ENCODE results near the gene HEMK1.

The HEMK1 gene

DNA sequence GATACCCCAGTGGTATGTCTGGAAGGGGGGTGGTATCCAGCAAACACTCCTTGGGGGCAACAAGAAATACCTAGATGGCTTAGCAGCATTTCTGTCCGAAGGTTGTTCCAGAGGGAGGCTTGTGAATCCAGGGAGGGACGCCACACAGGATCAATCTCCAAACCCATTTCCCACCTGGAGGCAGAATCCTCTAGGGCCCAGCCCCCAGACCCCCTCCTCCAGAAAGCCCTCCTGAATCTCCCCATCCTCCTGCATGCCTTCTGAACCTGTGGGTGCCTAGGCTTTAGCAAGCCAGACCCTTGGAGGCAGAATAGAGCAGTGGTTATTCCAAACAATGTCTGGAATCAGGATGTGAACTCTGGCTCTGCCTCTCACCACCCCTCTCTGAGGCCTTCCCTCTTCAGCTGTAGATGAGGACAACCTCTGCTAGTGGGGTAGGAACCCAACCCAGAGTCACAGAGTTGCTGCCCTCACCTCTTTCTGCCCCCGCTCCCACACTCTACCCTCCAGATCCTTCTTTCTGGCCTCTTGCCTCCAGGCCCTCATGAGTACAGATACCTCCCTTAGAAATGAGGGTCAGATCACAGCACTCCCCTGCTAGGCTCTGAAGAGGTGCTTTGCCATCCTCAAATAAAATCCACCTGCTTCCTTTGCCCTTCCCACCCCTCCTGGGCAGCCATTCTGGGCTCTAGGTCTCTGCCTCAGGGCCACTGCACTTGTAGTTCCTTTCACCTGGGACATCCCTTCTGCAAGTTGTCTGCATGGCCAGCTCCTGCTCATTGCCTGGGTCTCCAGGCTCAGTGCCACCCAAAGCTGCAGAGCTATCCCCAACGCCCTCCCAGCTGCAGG is 34.2 kb downstream of the HEMK1 start:
- no peak for DNase-seq

- DNase-seq: no peak
Observed at GRCh38 chr3:50604110-50604621, 34.8 kb downstream of the HEMK1 start.

DNA sequence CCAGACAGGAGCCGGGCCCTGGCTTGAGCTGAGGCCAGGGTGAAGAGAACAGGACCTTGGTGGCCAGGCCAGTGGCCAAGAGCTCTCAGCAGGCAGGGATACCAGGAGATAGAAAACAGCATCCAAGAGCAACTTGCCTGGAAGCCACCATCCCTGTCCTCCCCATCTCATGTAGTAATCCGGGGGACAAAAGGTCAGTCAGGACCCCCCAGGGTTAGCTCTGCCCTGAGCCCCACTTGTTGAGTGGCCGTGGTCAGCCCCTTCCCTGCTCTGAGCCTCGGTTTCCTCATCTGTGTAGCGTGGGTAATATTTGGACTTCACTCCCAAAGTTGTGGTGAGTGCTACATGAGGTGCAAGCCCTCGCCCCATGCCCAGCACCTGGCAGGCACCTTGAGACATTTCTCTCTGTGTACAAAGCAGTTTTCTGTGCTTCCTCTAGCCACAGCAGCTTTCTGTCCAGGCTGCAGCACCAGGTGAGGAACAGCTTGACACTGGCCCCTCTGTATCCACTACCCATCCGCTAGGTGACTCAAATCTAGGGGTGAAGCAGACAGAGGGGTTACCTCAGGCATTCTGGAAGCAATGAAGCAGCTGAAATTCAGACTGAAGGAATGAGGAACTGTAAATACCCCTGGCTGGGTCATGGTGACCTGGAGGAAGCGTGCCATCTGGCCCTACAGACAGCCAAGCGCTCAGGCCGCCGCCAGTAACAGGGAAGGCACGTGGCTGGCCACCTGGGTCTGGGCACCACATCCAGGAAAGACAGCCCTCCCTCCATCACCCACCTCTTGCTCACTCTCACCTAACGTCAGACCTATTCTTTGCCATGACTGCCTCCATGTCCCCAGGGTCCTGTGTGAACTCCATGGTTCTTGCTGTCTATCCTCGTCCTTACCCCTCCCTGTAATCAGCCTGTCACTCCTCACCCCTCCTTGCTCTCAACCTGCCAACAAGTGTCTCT is 35.6 kb downstream of the HEMK1 start:
- no peak for DNase-seq

DNA sequence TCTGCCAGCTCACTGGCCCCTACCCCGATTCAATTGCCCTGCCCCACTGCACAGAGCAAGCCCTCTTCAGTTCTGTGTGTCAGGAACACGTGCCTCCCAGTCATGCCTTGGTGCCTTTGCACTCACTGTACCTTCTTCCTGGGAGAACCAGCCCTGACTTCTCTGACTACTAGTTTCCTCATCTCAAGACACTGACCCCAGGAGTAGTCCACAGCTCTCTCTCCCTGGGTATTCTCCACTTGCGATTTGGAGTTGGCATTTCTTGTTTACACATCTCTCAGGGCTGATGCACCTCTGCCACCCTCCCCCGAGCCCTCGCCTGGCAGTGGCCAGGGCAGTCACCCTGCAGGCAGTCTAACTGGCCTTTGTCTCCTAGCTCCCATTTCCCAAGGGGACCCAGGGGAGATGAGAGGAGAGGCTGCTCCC is 36.6 kb downstream of the HEMK1 start:
- no peak for DNase-seq

DNA sequence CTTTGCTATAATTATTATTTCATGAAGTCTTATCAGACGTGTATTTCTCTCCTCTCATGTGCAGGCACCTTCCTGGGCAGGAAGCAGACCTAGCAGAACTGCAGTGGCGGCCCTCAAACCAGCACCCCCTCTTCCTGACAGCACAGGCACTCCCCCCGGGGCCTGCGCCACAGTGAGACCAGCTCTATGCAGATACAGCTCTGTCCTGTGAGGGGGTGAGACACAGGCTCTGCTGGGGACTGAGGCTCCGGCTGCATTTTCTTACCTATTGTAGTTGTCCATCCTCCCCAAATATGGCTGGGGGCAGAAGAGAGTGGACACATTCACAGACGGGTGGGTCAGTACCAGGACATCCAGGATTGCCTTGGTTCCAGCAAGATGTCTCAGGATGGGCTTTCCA is 37.3 kb downstream of the HEMK1 start:
- DNase-seq: no peak

GRCh38 chr3:50607271-50608091 is 38.2 kb downstream of the HEMK1 start:
- no peak for DNase-seq

DNA sequence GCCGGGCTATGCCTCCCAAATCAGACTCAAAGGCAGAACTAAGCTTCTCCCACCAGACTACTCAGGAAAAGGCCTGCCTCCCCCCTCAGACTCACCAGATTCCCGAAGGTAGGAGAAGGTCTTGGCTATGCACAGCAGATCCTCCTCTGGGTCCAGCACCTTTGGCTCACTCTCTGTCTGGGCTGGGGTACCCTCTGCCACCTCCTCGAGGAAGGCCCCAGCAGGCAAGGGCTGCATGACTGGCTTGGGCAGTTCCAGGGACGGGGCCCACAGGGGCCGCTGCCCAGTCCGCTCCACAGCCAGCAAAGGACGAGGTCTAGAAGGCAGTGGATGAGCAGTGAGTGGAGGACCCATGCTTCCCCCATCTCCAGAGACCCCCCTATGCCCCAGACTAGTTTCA is 39.0 kb downstream of the HEMK1 start:
- DNase-seq: no peak

DNA sequence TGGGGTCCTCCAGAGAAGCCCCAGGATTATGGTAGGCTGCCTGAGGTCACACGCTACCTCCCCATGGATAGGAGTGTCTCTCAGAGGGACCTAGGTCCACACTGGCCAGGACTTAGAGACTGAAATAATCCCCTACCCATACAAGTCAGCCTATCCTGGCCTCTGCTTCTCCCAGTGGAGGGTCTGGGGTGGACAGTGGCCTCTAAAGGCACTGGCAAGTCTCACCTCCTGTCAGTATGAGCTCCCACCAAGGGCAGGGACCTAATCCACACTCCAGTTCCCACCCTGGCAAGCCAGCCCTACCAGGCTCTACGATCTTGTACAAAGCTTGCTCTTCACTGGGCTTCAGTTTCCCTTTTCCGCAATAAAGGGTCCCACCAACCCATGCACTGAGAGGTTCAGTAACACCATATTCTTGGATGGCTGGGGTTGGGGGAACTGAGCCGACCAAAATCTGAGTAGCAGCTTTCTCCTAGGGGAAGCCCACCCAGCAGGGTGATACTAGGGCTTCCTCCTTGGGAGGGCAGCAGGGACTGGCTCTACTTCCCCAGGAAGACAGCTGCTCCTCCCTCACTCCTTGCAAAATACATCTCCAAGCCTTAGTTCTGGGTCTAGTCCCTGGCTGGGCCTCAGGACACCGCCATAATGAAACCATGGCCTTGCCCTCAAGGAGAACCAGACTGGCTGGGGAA is 39.9 kb downstream of the HEMK1 start:
- DNase-seq: no peak

DNA sequence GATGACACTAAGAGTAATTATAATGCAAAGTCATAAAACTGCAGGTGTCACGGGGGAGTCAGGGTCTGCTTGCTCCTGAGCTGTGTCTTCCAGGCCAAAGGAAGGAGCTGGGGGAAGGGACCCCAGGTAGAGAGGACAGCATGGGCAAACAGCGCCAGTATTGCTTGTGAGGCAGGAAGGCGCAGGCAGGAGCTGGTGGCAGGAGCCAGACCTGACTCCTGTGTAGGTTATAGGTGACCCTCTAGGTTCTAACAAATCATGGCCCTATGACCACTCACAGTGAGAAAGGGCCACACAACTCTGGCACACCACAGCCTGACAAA is 40.4 kb downstream of the HEMK1 start:
- DNase-seq: no peak

DNA sequence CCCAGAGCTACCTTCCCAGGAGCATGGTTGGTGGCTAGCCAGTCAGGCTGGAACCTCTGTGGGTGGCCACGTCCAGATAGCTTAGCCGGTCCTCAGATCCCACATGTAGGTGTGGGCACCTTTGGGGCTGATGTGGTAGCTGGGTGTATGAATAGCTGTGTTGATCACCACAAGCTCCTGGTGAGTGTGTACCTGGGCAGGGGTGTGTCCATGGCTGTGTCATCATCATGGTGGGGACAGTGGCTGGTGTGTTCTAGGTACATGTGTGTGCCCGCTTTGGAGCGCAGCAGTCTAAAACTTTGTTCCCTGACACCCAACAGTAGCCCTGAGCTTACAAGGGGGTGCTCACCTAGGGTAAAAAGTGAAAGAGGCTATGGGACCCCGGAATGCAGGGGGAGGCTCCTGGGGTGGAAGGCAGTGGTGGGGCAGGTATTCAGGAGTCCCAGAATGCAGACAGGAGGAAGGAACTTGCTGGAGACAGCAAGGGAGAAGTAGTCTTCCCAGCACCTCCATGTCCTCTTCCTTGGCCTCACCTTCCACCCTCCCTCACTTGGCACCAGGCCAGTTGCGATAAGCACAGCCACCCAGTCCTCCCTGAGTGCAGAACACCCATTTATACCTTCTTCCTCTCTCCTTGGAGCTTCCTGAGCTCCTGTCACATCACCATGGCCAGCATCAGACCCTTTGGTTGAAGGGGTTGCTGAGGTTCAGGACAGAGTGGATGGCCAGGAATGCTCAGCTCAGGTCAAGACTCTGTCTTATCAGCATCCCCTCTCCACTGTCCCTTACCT is 41.1 kb downstream of the HEMK1 start:
- DNase-seq: peak in 1 of 4 experiments; percentile 23

DNA sequence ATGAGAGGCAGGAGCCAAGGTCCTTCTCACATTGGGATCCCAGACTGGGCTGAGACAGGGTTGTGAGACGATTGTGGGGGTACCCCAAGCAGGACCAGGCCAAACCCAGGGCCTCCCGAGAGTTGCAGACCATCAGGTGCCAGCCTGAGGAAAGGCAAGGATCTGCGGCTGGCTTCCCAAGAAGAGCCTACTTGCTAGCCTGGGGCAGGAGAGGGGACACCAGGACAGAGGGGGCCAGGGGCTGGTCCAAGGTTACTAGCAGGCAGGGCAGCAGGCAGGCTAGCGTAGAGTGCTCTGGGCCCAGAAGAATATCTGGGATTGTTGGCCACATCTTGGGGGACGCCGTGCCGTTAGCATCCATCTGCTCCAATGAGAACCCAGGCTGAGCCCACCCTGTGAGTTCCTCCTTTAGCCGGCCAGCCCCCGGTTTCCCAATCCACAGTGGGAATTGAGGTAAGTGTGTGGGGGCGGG is 41.7 kb downstream of the HEMK1 start:
- no peak for DNase-seq

DNA sequence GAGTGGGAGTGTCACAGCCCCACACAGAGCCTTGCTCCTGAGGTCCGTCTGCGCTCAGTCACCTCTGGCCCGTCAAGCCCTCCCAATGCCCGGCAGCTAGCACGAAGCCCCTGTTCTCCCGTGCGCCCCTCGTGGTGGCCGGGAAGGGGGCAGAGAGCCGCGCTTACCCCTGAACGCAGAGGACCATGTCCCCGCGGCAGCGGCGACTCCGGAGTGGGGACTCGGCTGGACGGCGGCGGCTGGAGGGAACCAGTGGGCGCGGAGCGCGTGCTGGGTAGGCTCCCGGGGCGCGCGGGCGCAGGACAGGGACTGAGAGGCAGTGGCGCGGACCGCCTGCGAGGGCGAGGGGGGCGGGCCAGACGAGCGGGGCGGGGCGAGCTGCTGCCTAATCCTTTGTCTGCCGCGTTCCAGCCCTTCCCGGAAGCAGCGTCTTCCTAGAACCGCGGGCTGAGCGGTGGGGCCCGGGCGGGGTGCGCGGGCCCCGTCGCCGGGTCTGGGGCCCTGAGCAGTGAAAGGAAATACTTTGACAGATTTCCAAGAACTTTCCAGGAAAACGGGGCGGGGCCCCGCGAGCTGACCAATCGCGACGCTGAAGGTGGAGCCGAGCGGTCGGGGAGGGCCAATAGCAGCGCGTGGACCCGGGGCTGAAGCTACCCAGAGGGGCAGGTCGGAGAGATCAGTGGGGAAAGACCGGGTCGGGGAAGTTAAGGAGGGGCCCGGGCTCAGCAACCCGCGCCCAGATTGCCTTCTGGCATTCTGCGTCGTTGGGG is 42.3 kb downstream of the HEMK1 start, which contains the start of gene CISH:
Gene CISH, minus strand, starts transcription at position 311 of the 770 bp plus-strand sequence. Its CDS starts 124 bp downstream, at position 187.
- peak; percentile 96 to 100 (median 98) for DNase-seq

GRCh38 chr3:50612234-50612882 is 43.0 kb downstream of the HEMK1 start:
- peak in 2 of 4 experiments; percentile 34 to 42 for DNase-seq

DNA sequence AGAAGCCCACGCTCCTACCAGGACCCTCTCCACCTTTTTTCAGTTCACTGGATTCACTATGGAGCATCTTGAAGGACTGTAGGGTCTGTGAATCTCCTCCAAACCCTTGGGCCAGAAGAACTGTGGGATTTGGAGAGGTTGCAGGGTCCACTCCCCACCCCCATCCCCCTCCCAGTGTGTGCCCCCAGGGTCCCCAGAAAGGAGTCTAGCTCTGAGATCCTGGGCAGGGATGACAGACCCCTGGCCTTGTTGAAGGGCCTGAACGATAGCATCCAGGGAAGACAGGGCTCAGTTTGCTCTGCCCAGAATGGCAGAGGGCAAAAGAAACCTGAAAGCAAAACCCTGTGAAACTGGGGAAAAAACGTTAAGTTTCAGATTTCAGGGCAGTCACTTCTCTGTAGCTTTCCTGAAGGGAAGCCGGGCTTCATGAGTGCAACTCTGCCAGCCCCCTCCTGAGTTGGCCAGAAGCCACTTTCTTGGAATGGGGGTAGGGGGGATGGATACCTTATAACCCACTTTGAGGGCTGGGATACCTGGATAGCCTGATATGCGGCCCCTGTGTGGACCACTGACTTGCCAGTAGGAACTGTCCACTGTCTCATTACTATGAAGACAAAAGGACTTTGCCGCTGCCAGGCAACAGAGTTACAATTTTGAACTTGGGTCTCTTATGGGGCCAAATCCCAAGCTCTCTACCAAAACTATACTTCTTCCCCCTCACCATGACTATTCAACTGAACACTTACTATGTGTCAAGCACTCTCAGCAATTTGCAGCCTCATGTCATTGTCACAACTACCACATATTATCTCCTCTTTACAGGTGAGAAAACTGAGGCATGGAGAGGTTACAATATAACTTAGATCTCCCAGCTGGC is 43.9 kb downstream of the HEMK1 start:
- no peak for DNase-seq

GRCh38 chr3:50615190-50615589 is 45.9 kb downstream of the HEMK1 start:
- no peak for DNase-seq

DNA sequence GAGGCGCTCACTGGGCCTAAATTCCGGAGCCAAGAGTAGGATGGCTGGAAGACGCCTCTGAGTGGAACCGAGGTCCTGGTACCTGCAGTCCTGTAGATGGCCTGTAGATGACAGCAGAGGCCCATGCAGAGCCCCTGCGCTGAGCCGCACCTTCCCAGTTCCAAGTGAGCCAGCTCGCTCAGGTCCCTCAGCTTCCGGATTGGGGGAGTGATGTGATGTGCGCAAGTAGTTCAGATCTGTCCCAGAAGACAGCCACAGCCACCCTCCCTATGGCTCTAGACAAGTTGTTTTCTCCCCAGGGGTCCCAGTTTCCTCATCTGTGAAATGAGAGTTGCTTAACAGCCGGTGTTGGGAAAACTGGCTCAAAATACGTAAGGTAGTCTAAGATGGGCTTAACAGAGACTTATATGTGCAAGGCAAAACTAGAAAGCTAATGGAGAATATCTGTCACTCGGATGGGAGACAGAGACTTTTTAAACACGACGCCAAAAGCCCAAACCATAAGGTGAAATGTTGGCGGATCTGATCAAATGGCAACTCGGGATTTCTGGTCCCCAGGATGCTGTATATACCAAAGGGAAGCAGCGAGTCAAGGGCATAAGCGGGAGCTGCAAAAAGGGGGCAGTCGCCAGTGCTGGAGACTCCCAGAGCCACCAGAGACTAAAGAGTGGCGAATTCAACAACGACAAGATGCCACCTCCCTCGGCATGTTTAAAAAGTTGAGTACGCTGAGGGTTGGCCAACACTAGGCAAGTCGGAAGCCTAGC is 46.9 kb downstream of the HEMK1 start:
- DNase-seq: peak; percentile 48 to 65 (median 63)

DNA sequence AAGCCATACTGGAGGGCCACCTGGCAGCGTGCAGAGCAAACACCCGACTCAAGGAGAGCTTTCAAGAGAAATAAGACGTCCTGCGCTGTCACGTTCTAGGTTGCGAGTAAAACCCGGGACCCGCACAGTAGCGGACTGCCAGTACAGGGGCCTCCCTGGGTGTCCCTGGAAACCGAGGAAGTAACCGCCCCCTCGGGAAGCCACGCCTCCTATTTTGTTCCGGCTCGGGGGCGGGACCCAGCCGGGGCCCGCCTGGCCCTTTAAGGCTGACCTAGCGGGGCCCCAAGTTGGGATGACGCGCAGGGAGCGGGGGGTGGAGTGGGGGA is 47.4 kb downstream of the HEMK1 start:
- peak; percentile 86 to 89 (median 88) for DNase-seq
